ENCODE data around the gene IRF2. TPM values are rescaled to one million over a fixed set of nuclear protein-coding genes. Genes with fewer than 3 reads are reported as not detected.

The IRF2 gene
- polyA plus RNA-seq, 1 experiment = 28.7 TPM

GRCh38 chr4:184442314-184442635 lies 32.1 kb downstream of the IRF2 start:
- no peak for TF ChIP-seq CTCF (IDR thresholded peaks at IDR 0.05; ENCODE audit: insufficient read depth, low read depth, low read length)
- Histone ChIP-seq H3K4me3 (ENCODE audit: low read depth, low read length) (no peak overlapping the region), H3K27me3 (ENCODE audit: control insufficient read depth, insufficient read depth, low read length) (no peaks in the 10 kb centered on the region), H3K36me3 (ENCODE audit: control insufficient read depth, insufficient read depth, low read length) (no peaks in the 10 kb centered on the region; the same call in 1 of the 2 replicates)
- POLR2A ChIA-PET = no interaction called here
- CTCF ChIA-PET = no interaction called here
- no peak for DNase-seq (ENCODE audit: low read depth)

- Histone ChIP-seq H3K4me3 (ENCODE audit: low read depth, low read length) (no peak overlapping the region), H3K27me3 (ENCODE audit: control insufficient read depth, insufficient read depth, low read length) (no peaks in the 10 kb centered on the region), H3K36me3 (ENCODE audit: control insufficient read depth, insufficient read depth, low read length) (no peaks in the 10 kb centered on the region; the same call in 1 of the 2 replicates)
- POLR2A ChIA-PET = no interaction called here
- DNase-seq (ENCODE audit: low read depth) = no peak
- TF ChIP-seq CTCF (IDR thresholded peaks at IDR 0.05; ENCODE audit: insufficient read depth, low read depth, low read length) = no peak
- CTCF ChIA-PET = interaction anchor here (0.7 to 1.9 kb wide), 5 partner anchors 9 to 25 kb away, joined by 3 to 4 read pairs (median 3); no protein-coding TSS in a partner anchor
Observed at GRCh38 chr4:184441461-184442313, 32.7 kb downstream of the IRF2 start.

GRCh38 chr4:184440595-184441358 lies 33.6 kb downstream of the IRF2 start:
- no peak for DNase-seq (ENCODE audit: low read depth)
- Histone ChIP-seq H3K36me3 (ENCODE audit: control insufficient read depth, insufficient read depth, low read length) (no peaks in the 10 kb centered on the region; the same call in 1 of the 2 replicates), H3K27me3 (ENCODE audit: control insufficient read depth, insufficient read depth, low read length) (no peaks in the 10 kb centered on the region), H3K4me3 (ENCODE audit: low read depth, low read length) (no peak overlapping the region)
- CTCF ChIA-PET = interaction anchor here (0.7 to 1.9 kb wide), 6 partner anchors 8 to 104 kb away, joined by 3 to 4 read pairs (median 3); no protein-coding TSS in a partner anchor
- POLR2A ChIA-PET = no interaction called here
- no peak for TF ChIP-seq CTCF (IDR thresholded peaks at IDR 0.05; ENCODE audit: insufficient read depth, low read depth, low read length)

GRCh38 chr4:184439856-184440594 lies 34.3 kb downstream of the IRF2 start:
- Histone ChIP-seq H3K36me3 (ENCODE audit: control insufficient read depth, insufficient read depth, low read length) (no peaks in the 10 kb centered on the region; the same call in 1 of the 2 replicates), H3K27me3 (ENCODE audit: control insufficient read depth, insufficient read depth, low read length) (no peaks in the 10 kb centered on the region), H3K4me3 (ENCODE audit: low read depth, low read length) (no peak overlapping the region)
- CTCF ChIA-PET = interaction anchor here (1.0 to 1.9 kb wide), 4 partner anchors 10 to 103 kb away, joined by 3 to 4 read pairs (median 4); no protein-coding TSS in a partner anchor
- POLR2A ChIA-PET = no interaction called here
- TF ChIP-seq CTCF (IDR thresholded peaks at IDR 0.05; ENCODE audit: insufficient read depth, low read depth, low read length) = no peak
- DNase-seq (ENCODE audit: low read depth) = no peak

All from BJ (cell line).